Stomach (tissue), 9 donors: Measurements from ENCODE around the gene IQCE. TPM values are rescaled to one million over a fixed set of nuclear protein-coding genes. Genes with fewer than 3 reads are reported as not detected.

ENCODE experiments used
- DNase-seq, 2 donors: peaks; one replicate each; pipeline versions ENCODE4 v3.0.0 to v3.0.0-alpha.2; 2013 to 2019
- H3K27ac ChIP-seq, 5 donors: fragments of 200-600 bp in 4 of 5; sonication (generic) in 4 of 5; one replicate each; pipeline ENCODE4 v1.5.1; 2013 to 2019; ENCODE audit warnings: mild to moderate bottlenecking in 1 of 5, moderate library complexity in 1 of 5
- H3K27me3 ChIP-seq, 3 donors: fragments of 200-600 bp; sonication (generic); one replicate each; pipeline ENCODE4 v1.5.1; 2017 to 2019; ENCODE audit warnings: mixed run types in 1 of 3
- H3K36me3 ChIP-seq, 4 donors: fragments of 200-600 bp; sonication (generic); 1 replicate in 3 of 4; 2 replicates in 1 of 4; pipeline ENCODE4 v1.5.1; 2016 to 2019
- H3K4me1 ChIP-seq, 4 donors: fragments of 200-600 bp; sonication (generic); one replicate each; pipeline ENCODE4 v1.5.1; 2016 to 2019
- H3K4me3 ChIP-seq, 4 donors: fragments of 200-600 bp; sonication (generic) in 3 of 4; one replicate each; pipeline ENCODE4 v1.5.1; 2016 to 2019; ENCODE audit warnings: mild to moderate bottlenecking in 1 of 4
- H3K9me3 ChIP-seq, 4 donors: fragments of 200-600 bp; sonication (generic); one replicate each; pipeline ENCODE4 v1.5.1; 2016 to 2019
- CTCF ChIP-seq, 7 experiments: fragments of 450-650 bp in 4 of 7; fragments of 200-600 bp in 3 of 7; sonication (generic) in 3 of 7; IDR thresholded peaks; one replicate each; pipeline ENCODE4 v1.5.1; 2016 to 2019; ENCODE audit warnings: antibody characterized with exemption in 7 of 7, control low read depth in 2 of 7, mild to moderate bottlenecking in 1 of 7
- EP300 ChIP-seq: sonication (generic); formaldehyde crosslinking; IDR thresholded peaks from one replicate; pipeline ENCODE4 v1.6.1; 2017; ENCODE audit warnings: antibody characterized with exemption
- POLR2A ChIP-seq, 4 donors: fragments of 450-650 bp; IDR thresholded peaks; one replicate each; pipeline ENCODE4 v1.6.1; 2016; ENCODE audit warnings: antibody characterized with exemption in 4 of 4, control low read depth in 2 of 4, mild to moderate bottlenecking in 1 of 4, moderate library complexity in 1 of 4
- POLR2AphosphoS5 ChIP-seq, 3 donors: sonication (generic); formaldehyde crosslinking; IDR thresholded peaks; one replicate each; pipeline ENCODE4 v1.6.1; 2016; ENCODE audit warnings: antibody characterized with exemption in 3 of 3
- WGBS, 5 donors: extraction: QIAGEN DNeasy Blood & Tissue Kit in 3 of 5; methylation state at CpG; one replicate each; pipeline versions ENCODE4 v1.1.5 to v1.1.7; 2013 to 2018; 5-methylcytosine and 5-hydroxymethylcytosine counted together
- intact Hi-C: fragments of 100-400 bp; cut with DNase I; formaldehyde crosslinking; loops from one replicate; pipeline ENCODE4 v1.15.1; 2023; ENCODE audit warnings: low total_unique reads
- polyA plus RNA-seq, 3 donors: library from polyadenylated mRNA; stranded (reverse); fragments of 200-250 nt; gene quantifications; one replicate each; pipeline ENCODE4 v1.2.3, GENCODE V29; 2013
- total RNA-seq, 5 donors: library from RNA; depleted of rRNA; stranded (reverse); fragments of >200 nt; gene quantifications; one replicate each; pipeline versions ENCODE4 v1.1.0 to v1.2.3, GENCODE V29; 2014 to 2016
- donor health status: healthy with polysubstance abuse.
- donor health status: Bipolar disorder and iron deficiency.
- donor health status: healthy.

Gene IQCE
- total and polyA plus RNA-seq, 8 donors = 1.8 to 248 (median 10.9) TPM

- no peak for DNase-seq
- WGBS, 5 donors = 88 to 94% (median 92%) methylated on average over 13 to 17 of the region's 17 CpGs
- peak overlapping the region in 4 of 5 donors; percentile 42 to 61 (median 48) for H3K27ac ChIP-seq
- peaks cover 44 to 97% (median 82%) of the 10 kb centered on the region in 4 donors for H3K4me1 ChIP-seq
- intact Hi-C loops = no loop called here
- H3K36me3 ChIP-seq = no peaks in the 10 kb centered on the region
- no peak overlapping the region for H3K4me3 ChIP-seq
- H3K9me3 ChIP-seq = no peaks in the 10 kb centered on the region
- no peaks in the 10 kb centered on the region for H3K27me3 ChIP-seq
- no peak for TF ChIP-seq EP300
- no peak for TF ChIP-seq POLR2A (IDR thresholded peaks at IDR 0.05)
- no peak for TF ChIP-seq POLR2AphosphoS5 (IDR thresholded peaks at IDR 0.05)
- no peak for TF ChIP-seq CTCF (IDR thresholded peaks at IDR 0.05)
These were observed 78.3 kb downstream of the IQCE start for GRCh38 chr7:2637066-2637471.

GRCh38 chr7:2637505-2638223 is 78.9 kb downstream of the IQCE start:
- no peak for DNase-seq
- peak overlapping the region in 4 of 5 donors; percentile 42 to 86 (median 58) for H3K27ac ChIP-seq
- TF ChIP-seq CTCF (IDR thresholded peaks at IDR 0.05) (no peak), POLR2AphosphoS5 (IDR thresholded peaks at IDR 0.05) (no peak), EP300 (no peak), POLR2A (IDR thresholded peaks at IDR 0.05) (no peak)
- no peak overlapping the region for H3K4me3 ChIP-seq
- intact Hi-C loops = no loop called here
- no peaks in the 10 kb centered on the region for H3K27me3 ChIP-seq
- WGBS, 5 donors = 71 to 83% (median 77%) methylated on average over 5 to 23 of the region's 23 CpGs
- peaks cover 40 to 96% (median 78%) of the 10 kb centered on the region in 4 donors for H3K4me1 ChIP-seq
- no peaks in the 10 kb centered on the region for H3K9me3 ChIP-seq
- no peaks in the 10 kb centered on the region for H3K36me3 ChIP-seq

- 48 to 80% (median 78%) methylated on average over 24 to 34 of the region's 34 CpGs for WGBS, 5 donors
- no peak for TF ChIP-seq CTCF (IDR thresholded peaks at IDR 0.05)
- H3K4me3 ChIP-seq = no peak overlapping the region
- DNase-seq = no peak
- no peaks in the 10 kb centered on the region for H3K9me3 ChIP-seq
- H3K27ac ChIP-seq = peak overlapping the region in 4 of 5 donors; percentile 42 to 86 (median 58)
- H3K4me1 ChIP-seq = peaks cover 32 to 91% (median 74%) of the 10 kb centered on the region in 4 donors
- no peaks in the 10 kb centered on the region for H3K27me3 ChIP-seq
- H3K36me3 ChIP-seq = no peaks in the 10 kb centered on the region
- intact Hi-C loops = no loop called here
These were observed 79.6 kb downstream of the IQCE start for GRCh38 chr7:2638224-2638991.

- H3K27me3 ChIP-seq = no peaks in the 10 kb centered on the region
These were observed 80.5 kb downstream of the IQCE start for GRCh38 chr7:2639181-2639681.

More at GRCh38 chr7:2639181-2639681, 80.5 kb downstream of the IQCE start:
- intact Hi-C loops = no loop called here
- Histone ChIP-seq H3K9me3 (no peaks in the 10 kb centered on the region), H3K36me3 (no peaks in the 10 kb centered on the region), H3K4me3 (no peak overlapping the region), H3K27ac (peak overlapping the region in 3 of 5 donors; percentile 61 to 86 (median 84)), H3K4me1 (peaks cover 24 to 91% (median 73%) of the 10 kb centered on the region in 4 donors)
- DNase-seq = no peak
- TF ChIP-seq POLR2A (IDR thresholded peaks at IDR 0.05) = no peak
- TF ChIP-seq POLR2AphosphoS5 (IDR thresholded peaks at IDR 0.05) = no peak
- no peak for TF ChIP-seq EP300
- no peak for TF ChIP-seq CTCF (IDR thresholded peaks at IDR 0.05)
- WGBS, 5 donors = 82 to 96% (median 88%) methylated on average over 5 to 24 of the region's 24 CpGs
